ENCODE data around the gene PITPNM1.
A peak's percentile ranks its signal among the peaks of the same experiment; 100 is the strongest.

PITPNM1 gene

DNA sequence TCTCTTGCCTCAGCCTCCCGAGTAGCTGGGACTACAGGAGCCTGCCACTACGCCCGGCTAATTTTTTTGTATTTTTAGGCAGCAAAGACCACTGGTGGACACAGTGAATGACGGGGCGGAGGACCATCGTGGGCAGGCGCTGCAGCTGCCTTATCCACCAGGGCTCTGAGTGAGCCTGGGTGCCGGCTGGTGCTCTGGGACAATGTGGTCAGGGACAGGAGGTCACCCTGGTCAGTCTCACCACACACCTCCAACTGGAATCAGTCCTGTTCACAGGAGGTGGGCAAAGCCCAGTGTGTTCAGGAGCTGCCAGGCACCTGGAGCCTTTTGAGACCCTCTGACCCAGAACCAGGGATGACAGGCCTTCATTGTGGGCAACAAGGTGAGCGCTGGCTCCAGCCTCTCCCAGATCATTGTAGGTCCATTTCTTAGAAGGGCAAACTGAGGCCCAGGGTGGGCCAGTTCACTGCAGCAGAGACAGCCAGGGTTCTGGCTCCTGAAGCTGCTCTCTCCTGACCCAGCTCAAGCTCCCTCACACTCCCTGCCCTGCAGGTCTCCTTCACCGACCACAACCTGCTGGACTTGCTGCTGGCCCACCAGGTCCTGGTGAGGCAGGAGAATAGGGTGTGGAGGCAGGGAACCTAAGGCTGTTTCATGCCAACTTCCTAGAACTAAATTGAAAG lies 33.8 kb upstream of the PITPNM1 start:
- H2BK5ac ChIP-seq (ENCODE audit: low read depth, low read length, poor library complexity, severe bottlenecking): no peak overlapping the region
- DNase-seq: no peak
- H3K79me1 ChIP-seq (replicated peaks; ENCODE audit: low read length, poor library complexity, severe bottlenecking): no peaks in the 10 kb centered on the region
- H3K27ac ChIP-seq (ENCODE audit: low read length, poor library complexity, severe bottlenecking): no peak overlapping the region
- no peak overlapping the region for H2BK15ac ChIP-seq (ENCODE audit: low read depth, poor library complexity, severe bottlenecking)
- H2AFZ ChIP-seq (ENCODE audit: low read depth, low read length): no peak overlapping the region
- H3K14ac ChIP-seq (ENCODE audit: low read length in 2 of 2): no peak overlapping the region
- peaks cover 7% of the 10 kb centered on the region for H3K4me1 ChIP-seq (ENCODE audit: control insufficient read depth, insufficient read depth, low read depth, low read length)
- no peak overlapping the region for H2AK5ac ChIP-seq (ENCODE audit: low read length, severe bottlenecking)
- H3K18ac ChIP-seq (ENCODE audit: low read depth in 1 of 2, low read length in 2 of 2): no peak overlapping the region
- peaks cover 0 to 9% of the 10 kb centered on the region in 2 experiments for H3K27me3 ChIP-seq (ENCODE audit: control insufficient read depth in 1 of 2, insufficient read depth in 1 of 2, low read length in 2 of 2)
- no peaks in the 10 kb centered on the region for H3K36me3 ChIP-seq (ENCODE audit: control insufficient read depth in 1 of 2, insufficient read depth in 2 of 2, low read depth in 1 of 2, low read length in 2 of 2)
- H3K4me3 ChIP-seq (ENCODE audit: insufficient read depth in 1 of 2, low read depth in 1 of 2, low read length in 2 of 2): no peak overlapping the region
- H4K91ac ChIP-seq (ENCODE audit: low read length): no peak overlapping the region
- no peak overlapping the region for H3K23ac ChIP-seq (ENCODE audit: low read length in 2 of 2)
- no peak overlapping the region for H2BK120ac ChIP-seq (ENCODE audit: low read depth, low read length)
- 83% methylated on average over 10 of the region's 10 CpGs for WGBS
- no peak overlapping the region for H2BK12ac ChIP-seq (ENCODE audit: low read length in 2 of 2)
- H3K4me2 ChIP-seq (ENCODE audit: low read length, poor library complexity, severe bottlenecking): no peak overlapping the region
- H3K9ac ChIP-seq (ENCODE audit: low read length): no peak overlapping the region
- H4K8ac ChIP-seq (ENCODE audit: low read length): no peak overlapping the region
- H3K9me3 ChIP-seq (ENCODE audit: control insufficient read depth, low read length): peaks cover 13% of the 10 kb centered on the region
- no peak overlapping the region for H3K4ac ChIP-seq (ENCODE audit: low read depth in 1 of 2, low read length in 2 of 2)

- H2BK5ac ChIP-seq (ENCODE audit: low read depth, low read length, poor library complexity, severe bottlenecking): no peak overlapping the region
- WGBS: 65% methylated on average over 6 of the region's 6 CpGs
- H3K4me2 ChIP-seq (ENCODE audit: low read length, poor library complexity, severe bottlenecking): no peak overlapping the region
- H3K23ac ChIP-seq (ENCODE audit: low read length in 2 of 2): no peak overlapping the region
- H4K8ac ChIP-seq (ENCODE audit: low read length): no peak overlapping the region
- no peak overlapping the region for H3K9ac ChIP-seq (ENCODE audit: low read length)
- peaks cover 20% of the 10 kb centered on the region for H3K9me3 ChIP-seq (ENCODE audit: control insufficient read depth, low read length)
- no peaks in the 10 kb centered on the region for H3K79me1 ChIP-seq (replicated peaks; ENCODE audit: low read length, poor library complexity, severe bottlenecking)
- DNase-seq: no peak
- H4K91ac ChIP-seq (ENCODE audit: low read length): no peak overlapping the region
- H3K18ac ChIP-seq (ENCODE audit: low read depth in 1 of 2, low read length in 2 of 2): no peak overlapping the region
- H2AK5ac ChIP-seq (ENCODE audit: low read length, severe bottlenecking): no peak overlapping the region
- H2AFZ ChIP-seq (ENCODE audit: low read depth, low read length): no peak overlapping the region
- peaks cover 3% of the 10 kb centered on the region for H3K4me1 ChIP-seq (ENCODE audit: control insufficient read depth, insufficient read depth, low read depth, low read length)
- no peak overlapping the region for H3K27ac ChIP-seq (ENCODE audit: low read length, poor library complexity, severe bottlenecking)
- no peak overlapping the region for H3K4me3 ChIP-seq (ENCODE audit: insufficient read depth in 1 of 2, low read depth in 1 of 2, low read length in 2 of 2)
- no peak overlapping the region for H2BK15ac ChIP-seq (ENCODE audit: low read depth, poor library complexity, severe bottlenecking)
- H3K27me3 ChIP-seq (ENCODE audit: control insufficient read depth in 1 of 2, insufficient read depth in 1 of 2, low read length in 2 of 2): peaks cover 0 to 6% of the 10 kb centered on the region in 2 experiments
- no peak overlapping the region for H2BK120ac ChIP-seq (ENCODE audit: low read depth, low read length)
- no peak overlapping the region for H3K14ac ChIP-seq (ENCODE audit: low read length in 2 of 2)
- H3K36me3 ChIP-seq (ENCODE audit: control insufficient read depth in 1 of 2, insufficient read depth in 2 of 2, low read depth in 1 of 2, low read length in 2 of 2): no peaks in the 10 kb centered on the region
- no peak overlapping the region for H2BK12ac ChIP-seq (ENCODE audit: low read length in 2 of 2)
- no peak overlapping the region for H3K4ac ChIP-seq (ENCODE audit: low read depth in 1 of 2, low read length in 2 of 2)
These were observed 33.1 kb upstream of the PITPNM1 start for GRCh38 chr11:67538306-67538705.

DNA sequence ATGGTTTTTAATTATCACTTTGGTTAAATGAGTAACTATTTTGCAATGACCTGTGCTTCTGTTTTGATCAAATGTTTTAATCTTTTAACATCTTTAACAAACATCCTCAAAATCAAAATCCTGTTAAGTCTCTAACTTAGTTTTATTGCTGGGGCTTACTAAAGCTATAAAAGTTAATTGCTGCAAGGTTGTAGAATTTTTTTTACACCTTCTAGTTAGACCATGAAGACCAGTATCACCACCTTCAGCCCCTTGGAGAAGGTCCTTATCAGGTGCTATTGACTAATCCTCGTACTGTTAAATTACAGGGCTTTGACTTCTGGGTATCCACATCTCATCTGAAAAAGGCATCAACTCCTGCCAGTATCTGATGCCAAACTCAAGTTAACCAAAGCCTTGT lies 30.4 kb upstream of the PITPNM1 start:
- Histone ChIP-seq H3K4me1 (ENCODE audit: control insufficient read depth, insufficient read depth, low read depth, low read length) (no peaks in the 10 kb centered on the region), H3K79me1 (replicated peaks; ENCODE audit: low read length, poor library complexity, severe bottlenecking) (no peaks in the 10 kb centered on the region), H4K8ac (ENCODE audit: low read length) (no peak overlapping the region), H3K27me3 (ENCODE audit: control insufficient read depth in 1 of 2, insufficient read depth in 1 of 2, low read length in 2 of 2) (no peaks in the 10 kb centered on the region), H2BK5ac (ENCODE audit: low read depth, low read length, poor library complexity, severe bottlenecking) (no peak overlapping the region), H3K4ac (ENCODE audit: low read depth in 1 of 2, low read length in 2 of 2) (no peak overlapping the region), H3K18ac (ENCODE audit: low read depth in 1 of 2, low read length in 2 of 2) (no peak overlapping the region), H3K9ac (ENCODE audit: low read length) (no peak overlapping the region), H3K4me3 (ENCODE audit: insufficient read depth in 1 of 2, low read depth in 1 of 2, low read length in 2 of 2) (no peak overlapping the region), H4K91ac (ENCODE audit: low read length) (no peak overlapping the region), H3K36me3 (ENCODE audit: control insufficient read depth in 1 of 2, insufficient read depth in 2 of 2, low read depth in 1 of 2, low read length in 2 of 2) (no peaks in the 10 kb centered on the region), H3K23ac (ENCODE audit: low read length in 2 of 2) (no peak overlapping the region), H2AFZ (ENCODE audit: low read depth, low read length) (no peak overlapping the region), H3K9me3 (ENCODE audit: control insufficient read depth, low read length) (peaks cover 29% of the 10 kb centered on the region), H2BK120ac (ENCODE audit: low read depth, low read length) (no peak overlapping the region), H3K14ac (ENCODE audit: low read length in 2 of 2) (no peak overlapping the region), H2BK12ac (ENCODE audit: low read length in 2 of 2) (no peak overlapping the region), H3K4me2 (ENCODE audit: low read length, poor library complexity, severe bottlenecking) (no peak overlapping the region), H3K27ac (ENCODE audit: low read length, poor library complexity, severe bottlenecking) (no peak overlapping the region), H2AK5ac (ENCODE audit: low read length, severe bottlenecking) (no peak overlapping the region), H2BK15ac (ENCODE audit: low read depth, poor library complexity, severe bottlenecking) (no peak overlapping the region)
- DNase-seq: no peak
- 71% methylated on average over 1 of the region's 1 CpG for WGBS

- H3K9ac ChIP-seq (ENCODE audit: low read length): no peak overlapping the region
- 5% methylated on average over 2 of the region's 4 CpGs for WGBS
- H3K4me1 ChIP-seq (ENCODE audit: control insufficient read depth, insufficient read depth, low read depth, low read length): peaks cover 8% of the 10 kb centered on the region
- H4K8ac ChIP-seq (ENCODE audit: low read length): no peak overlapping the region
- H3K4ac ChIP-seq (ENCODE audit: low read depth in 1 of 2, low read length in 2 of 2): no peak overlapping the region
- H2BK15ac ChIP-seq (ENCODE audit: low read depth, poor library complexity, severe bottlenecking): no peak overlapping the region
- H3K9me3 ChIP-seq (ENCODE audit: control insufficient read depth, low read length): peaks cover 29% of the 10 kb centered on the region
- no peak overlapping the region for H2BK12ac ChIP-seq (ENCODE audit: low read length in 2 of 2)
- H3K36me3 ChIP-seq (ENCODE audit: control insufficient read depth in 1 of 2, insufficient read depth in 2 of 2, low read depth in 1 of 2, low read length in 2 of 2): no peaks in the 10 kb centered on the region
- H2AFZ ChIP-seq (ENCODE audit: low read depth, low read length): no peak overlapping the region
- no peak overlapping the region for H3K27ac ChIP-seq (ENCODE audit: low read length, poor library complexity, severe bottlenecking)
- H3K27me3 ChIP-seq (ENCODE audit: control insufficient read depth in 1 of 2, insufficient read depth in 1 of 2, low read length in 2 of 2): peaks cover 0 to 3% of the 10 kb centered on the region in 2 experiments
- H2AK5ac ChIP-seq (ENCODE audit: low read length, severe bottlenecking): no peak overlapping the region
- no peak overlapping the region for H4K91ac ChIP-seq (ENCODE audit: low read length)
- no peak overlapping the region for H3K18ac ChIP-seq (ENCODE audit: low read depth in 1 of 2, low read length in 2 of 2)
- H3K23ac ChIP-seq (ENCODE audit: low read length in 2 of 2): no peak overlapping the region
- DNase-seq: peak; percentile 23
- no peak overlapping the region for H3K4me2 ChIP-seq (ENCODE audit: low read length, poor library complexity, severe bottlenecking)
- H2BK120ac ChIP-seq (ENCODE audit: low read depth, low read length): no peak overlapping the region
- no peak overlapping the region for H3K14ac ChIP-seq (ENCODE audit: low read length in 2 of 2)
- H3K79me1 ChIP-seq (replicated peaks; ENCODE audit: low read length, poor library complexity, severe bottlenecking): no peaks in the 10 kb centered on the region
- H2BK5ac ChIP-seq (ENCODE audit: low read depth, low read length, poor library complexity, severe bottlenecking): no peak overlapping the region
- no peak overlapping the region for H3K4me3 ChIP-seq (ENCODE audit: insufficient read depth in 1 of 2, low read depth in 1 of 2, low read length in 2 of 2)
These were observed 29.0 kb upstream of the PITPNM1 start for GRCh38 chr11:67534070-67534679.

All from mesenchymal stem cell (in vitro differentiated cells and primary cell).